GM21528 (cell line): Measurements from ENCODE around the gene DMPK.

Experiments
- ATAC-seq: cut with Tn5 transposase; IDR thresholded peaks from one replicate; pipeline ENCODE4 v1.9.1; 2021; ENCODE audit warnings: mild to moderate bottlenecking, moderate library complexity; ENCODE audit not compliant: unreplicated experiment, low FRiP score

Gene DMPK

GRCh38 chr19:45782162-45782691 lies at the start of gene DMPK:
Gene DMPK (minus strand): TSS chr19:45782490. CDS start chr19:45782352, 138 bp downstream.
- no peak for ATAC-seq

DNA sequence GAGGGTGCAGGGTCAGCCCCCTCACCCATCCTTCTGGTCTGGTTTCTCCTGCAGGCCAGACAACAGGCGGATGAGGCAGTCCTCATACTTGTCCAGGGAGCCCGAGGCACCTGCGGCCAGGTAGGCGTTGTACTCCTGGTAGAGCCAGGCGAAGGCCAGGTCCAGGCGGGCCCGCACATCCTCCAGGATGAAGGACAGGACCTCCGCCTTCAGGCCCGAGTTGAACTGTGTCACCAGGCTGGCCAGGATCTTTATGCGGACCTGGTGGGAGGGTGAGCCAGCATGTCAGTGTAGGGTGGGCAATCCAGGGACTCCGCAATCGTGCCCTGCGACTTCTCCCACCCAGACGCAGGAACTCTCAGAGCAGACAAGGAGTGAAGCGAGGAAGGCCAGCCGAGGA lies 46.7 kb upstream of the DMPK start:
- no peak for ATAC-seq

DNA sequence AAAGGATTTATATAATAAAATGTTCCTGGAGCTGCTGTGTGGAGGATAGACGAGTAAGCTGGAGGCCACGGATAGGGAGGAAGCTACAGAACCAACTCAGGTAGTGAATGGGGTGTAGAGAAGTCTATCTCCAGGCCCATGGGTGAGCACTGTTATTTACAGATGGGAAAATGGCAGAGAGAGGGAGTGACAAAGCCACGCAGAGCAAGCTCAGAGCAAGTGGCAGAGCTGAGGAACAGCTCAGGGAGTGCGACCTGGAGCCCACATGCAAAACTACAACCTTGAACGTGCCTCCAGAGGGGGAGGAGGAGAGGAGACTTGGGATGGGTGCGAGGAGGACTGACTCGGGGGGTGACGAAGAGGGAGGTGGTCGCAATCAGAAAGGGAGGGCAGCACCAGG lies 46.2 kb upstream of the DMPK start:
- ATAC-seq = no peak

- no peak for ATAC-seq
These were observed 45.3 kb upstream of the DMPK start for GRCh38 chr19:45827459-45828093.

DNA sequence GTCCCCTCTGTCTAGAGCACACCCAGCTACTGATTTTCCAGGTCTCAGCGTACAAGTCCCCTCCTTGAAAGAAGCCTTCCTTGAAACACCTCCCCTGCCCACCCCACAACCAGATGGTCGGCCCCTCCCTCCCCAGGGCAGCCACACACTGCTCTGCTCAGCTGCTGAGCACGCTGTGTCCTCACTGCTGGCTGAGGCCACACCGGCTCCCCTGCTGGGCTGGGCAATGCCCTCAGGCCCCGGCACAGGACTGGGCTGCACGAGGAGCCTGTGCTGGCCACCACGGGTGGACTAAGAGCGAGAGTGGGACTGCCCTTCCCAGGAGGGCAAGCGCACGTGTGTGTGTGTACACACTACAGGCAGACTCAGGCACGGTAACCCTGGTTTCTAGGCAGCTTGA lies 44.6 kb upstream of the DMPK start:
- ATAC-seq = no peak

GRCh38 chr19:45825917-45826893 lies 43.9 kb upstream of the DMPK start:
- no peak for ATAC-seq

- ATAC-seq = no peak
These were observed 42.9 kb upstream of the DMPK start for GRCh38 chr19:45825263-45825605.

DNA sequence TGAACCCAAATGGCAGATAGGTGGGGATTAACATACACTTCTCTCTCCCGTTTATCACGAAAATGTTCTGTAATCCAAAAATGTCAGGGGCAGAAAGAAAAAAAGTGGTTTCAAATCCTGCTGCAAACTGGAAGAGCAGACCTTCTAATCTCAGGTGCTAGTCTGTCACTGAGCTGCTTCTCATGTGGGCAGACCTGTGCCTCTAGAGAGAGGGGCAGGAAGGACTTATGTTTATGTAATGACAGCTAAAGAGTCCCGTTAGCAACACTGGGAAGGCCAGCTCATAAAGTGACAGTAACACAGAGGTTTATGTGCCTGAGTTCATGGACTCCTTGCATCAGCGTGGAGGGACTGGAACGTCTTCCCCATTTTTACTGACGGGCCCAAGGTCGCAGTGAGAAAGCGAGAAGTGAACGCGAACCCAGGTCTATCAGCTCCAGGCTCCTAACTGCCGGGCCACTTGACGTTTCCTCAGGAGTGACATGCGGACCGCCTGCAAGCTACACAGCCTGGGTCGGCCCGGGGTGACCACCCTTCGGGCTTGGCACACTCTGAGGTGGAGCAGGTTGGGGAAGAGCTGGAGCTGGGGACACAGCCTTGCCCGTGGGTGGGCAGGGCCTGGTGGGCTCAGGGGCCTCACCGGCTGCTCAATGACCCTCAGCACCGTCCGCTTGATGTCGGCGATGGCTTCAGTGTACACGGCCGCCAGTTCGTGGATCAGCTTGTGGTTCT lies 42.4 kb upstream of the DMPK start:
- no peak for ATAC-seq

DNA sequence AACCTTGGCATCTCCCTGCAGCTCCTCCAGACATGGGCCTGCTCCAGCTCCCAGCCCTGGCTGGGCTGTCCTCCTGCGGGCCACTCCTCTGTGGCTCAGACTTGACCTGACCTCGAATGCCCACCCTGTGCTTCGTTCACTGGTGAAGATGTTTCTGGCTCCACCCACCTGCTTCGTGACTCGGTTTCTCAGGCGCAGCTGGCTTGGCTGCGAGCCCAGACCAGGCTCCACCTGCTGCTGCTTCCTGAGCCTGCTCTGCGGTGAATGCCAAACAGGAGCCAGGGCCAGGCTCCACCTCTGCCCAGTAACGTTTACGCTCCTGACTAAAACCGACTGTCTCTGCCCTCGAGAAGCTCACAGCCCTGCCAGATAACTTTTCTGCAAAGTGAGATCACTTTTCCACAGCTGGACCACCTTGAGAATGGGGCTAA lies 41.8 kb upstream of the DMPK start:
- ATAC-seq = no peak

- ATAC-seq = no peak
These were observed 40.9 kb upstream of the DMPK start for GRCh38 chr19:45823182-45823581.

GRCh38 chr19:45822716-45823115 lies 40.4 kb upstream of the DMPK start:
- no peak for ATAC-seq

- no peak for ATAC-seq
These were observed 39.3 kb upstream of the DMPK start for GRCh38 chr19:45821570-45821969.

DNA sequence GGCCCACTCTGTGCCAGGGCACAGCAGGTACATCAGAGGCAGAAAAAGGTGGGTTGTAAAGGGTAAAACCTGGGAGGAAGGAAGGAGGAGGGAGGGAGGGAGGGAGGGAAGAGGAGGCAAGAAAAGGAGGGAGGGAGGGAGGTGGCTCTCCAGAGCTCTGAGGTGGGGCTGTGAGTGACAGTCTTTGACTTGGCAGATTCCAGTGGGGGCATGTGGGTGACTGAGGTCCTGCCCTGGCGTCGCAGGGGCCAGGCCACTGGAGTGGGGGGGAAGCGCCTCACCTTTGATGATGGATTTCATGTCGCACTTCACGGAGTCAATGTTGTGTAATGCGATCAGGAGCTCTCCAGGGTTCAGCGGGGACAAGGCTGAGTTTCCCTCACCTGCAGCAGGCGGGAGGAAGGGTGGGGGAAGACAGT lies 38.8 kb upstream of the DMPK start:
- no peak for ATAC-seq

DNA sequence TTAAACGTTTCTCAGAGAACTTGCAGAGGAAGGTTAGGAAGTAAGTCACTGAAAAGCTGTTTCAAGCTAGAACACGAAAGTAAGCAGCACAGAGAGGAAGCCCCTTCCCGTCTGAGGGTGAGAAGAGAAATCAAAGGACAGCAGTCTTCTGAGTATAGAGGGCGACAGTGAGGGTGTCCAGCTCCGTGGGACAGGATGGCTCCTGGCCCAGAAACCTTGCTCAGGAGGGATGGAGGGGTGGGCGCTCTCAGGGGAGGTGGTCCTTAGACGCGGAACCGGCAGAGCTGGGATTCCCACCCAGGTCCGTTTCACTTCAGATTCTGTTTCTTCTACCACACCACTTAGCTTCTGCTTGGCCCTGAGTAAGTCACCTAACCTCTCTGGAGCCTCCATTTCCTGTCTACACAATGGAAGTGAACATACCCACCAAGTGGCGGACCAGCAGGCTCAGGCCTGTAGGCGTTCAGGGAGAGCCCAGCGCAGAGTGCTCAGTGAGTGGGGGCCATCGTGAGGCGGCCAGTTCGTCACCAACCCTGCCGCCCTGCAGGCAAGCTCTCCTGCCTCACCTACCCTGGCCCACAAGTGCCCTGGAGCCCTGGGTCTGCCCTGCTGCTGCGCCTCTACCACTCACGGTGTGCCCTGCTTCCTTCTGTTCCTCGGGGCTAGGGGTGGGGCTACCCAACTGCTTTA lies 38.3 kb upstream of the DMPK start:
- ATAC-seq = no peak

- no peak for ATAC-seq
These were observed 37.5 kb upstream of the DMPK start for GRCh38 chr19:45819769-45820168.

DNA sequence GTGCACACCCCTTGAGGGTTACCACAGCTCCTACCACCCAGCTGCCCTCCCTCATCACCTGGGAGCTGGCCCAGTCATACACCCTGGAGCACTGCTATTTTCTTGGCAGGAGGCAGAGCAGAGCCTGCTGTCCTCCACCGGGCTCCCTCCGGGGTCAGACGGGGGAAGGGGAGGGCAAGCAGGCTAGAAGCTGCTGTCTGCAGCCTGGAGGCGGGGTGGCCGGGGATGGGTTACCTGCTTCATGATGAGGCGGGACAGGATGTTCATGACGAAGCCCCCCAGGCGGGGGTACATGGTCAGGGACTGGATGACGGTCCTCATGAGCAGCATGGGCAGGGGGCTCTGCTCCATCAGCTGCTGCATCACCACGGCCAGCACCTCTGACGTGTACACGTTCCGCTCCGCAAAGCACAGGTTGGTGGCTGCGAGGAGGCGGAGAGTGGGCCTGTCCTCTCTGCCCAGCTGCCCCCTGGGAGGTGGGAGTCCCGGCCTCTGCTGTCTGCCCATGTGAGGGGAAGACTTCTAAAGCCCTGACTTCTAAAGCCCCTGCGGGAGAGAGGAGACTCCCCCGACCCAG lies 35.5 kb upstream of the DMPK start:
- ATAC-seq = no peak

DNA sequence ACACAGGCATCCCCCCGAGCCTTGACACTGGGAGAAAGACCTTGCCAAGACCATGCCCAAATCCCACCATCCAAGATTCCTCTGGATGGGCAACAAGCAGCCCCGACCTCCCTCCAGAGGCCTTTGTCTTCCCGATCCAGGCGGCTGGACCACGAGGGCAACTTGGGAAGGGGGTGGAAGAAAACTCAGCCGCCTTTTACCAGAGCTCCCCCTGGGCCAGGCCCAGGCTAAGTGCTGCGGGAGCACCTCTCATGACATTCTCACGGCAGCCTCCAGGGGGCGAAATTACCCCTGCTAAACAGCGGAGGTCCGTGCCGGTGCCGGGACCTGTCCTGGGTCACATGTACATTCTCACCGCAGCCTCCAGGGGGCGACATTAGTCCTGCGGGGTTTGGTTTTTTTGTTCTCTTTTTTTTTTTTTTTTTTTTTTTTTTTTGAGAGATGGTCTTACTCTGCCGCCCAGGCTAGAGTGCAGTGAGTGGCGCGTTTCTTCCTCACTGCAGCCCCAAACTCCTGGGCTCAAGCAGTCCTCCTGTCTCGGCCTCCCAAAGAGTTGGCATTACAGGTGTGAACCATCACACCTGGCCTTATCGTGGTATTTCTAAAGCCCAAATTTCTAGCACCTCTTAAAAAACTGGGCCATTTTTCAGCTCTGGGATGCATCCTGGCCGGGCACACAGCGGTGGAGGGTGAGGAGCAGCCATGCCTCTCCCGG lies 34.9 kb upstream of the DMPK start:
- ATAC-seq = no peak

- ATAC-seq = no peak
These were observed 34.1 kb upstream of the DMPK start for GRCh38 chr19:45816236-45817009.
